Measurements from ENCODE around the gene CPSF2.

The CPSF2 gene

GRCh38 chr14:92106143-92106926 lies 15.4 kb upstream of the CPSF2 start, which contains the start of gene ATXN3:
TSS of gene ATXN3 (minus strand) at chr14:92106582. CDS start at chr14:92106552, 30 bp downstream.
- H3K79me2 ChIP-seq (ENCODE audit: insufficient read depth, low read depth): peaks cover 24% of the 10 kb centered on the region; the same call in 1 of the 2 replicates
- TF ChIP-seq CTCF (conservative IDR thresholded peaks at IDR 0.05; ENCODE audit: low read depth, low read length): peak; percentile 49; the same call in 1 of the 2 replicates
- peak within 1 kb of the TSS; percentile 75 for H2AFZ ChIP-seq (ENCODE audit: low read depth)
- peak within 1 kb of the TSS; percentile 57 for H3K4me2 ChIP-seq
- H4K20me1 ChIP-seq (ENCODE audit: insufficient read depth): no peaks in the 10 kb centered on the region
- H3K27me3 ChIP-seq (ENCODE audit: insufficient read depth, low read depth): no peaks in the 10 kb centered on the region
- H3K36me3 ChIP-seq (ENCODE audit: insufficient read depth): no peaks in the 10 kb centered on the region
- peaks cover 2% of the 10 kb centered on the region for H3K4me1 ChIP-seq (ENCODE audit: low read depth, poor library complexity, severe bottlenecking)
- H3K27ac ChIP-seq: peak within 1 kb of the TSS; percentile 24; the same call in 1 of the 2 replicates
- H3K4me3 ChIP-seq (IDR thresholded peaks at IDR 0.05; ENCODE audit: insufficient read depth, low read depth, low read length): no peak within 1 kb of the TSS
- peak within 1 kb of the TSS; percentile 30; the same call in 1 of the 2 replicates for H3K9ac ChIP-seq

GRCh38 chr14:92108345-92109254 lies 13.2 kb upstream of the CPSF2 start:
- no peak overlapping the region for H3K4me3 ChIP-seq (IDR thresholded peaks at IDR 0.05; ENCODE audit: insufficient read depth, low read depth, low read length)
- H3K27me3 ChIP-seq (ENCODE audit: insufficient read depth, low read depth): no peaks in the 10 kb centered on the region
- no peak overlapping the region for H3K27ac ChIP-seq
- no peak overlapping the region for H3K9ac ChIP-seq
- no peaks in the 10 kb centered on the region for H4K20me1 ChIP-seq (ENCODE audit: insufficient read depth)
- no peak overlapping the region for H3K4me2 ChIP-seq
- peaks cover 2% of the 10 kb centered on the region for H3K4me1 ChIP-seq (ENCODE audit: low read depth, poor library complexity, severe bottlenecking)
- no peaks in the 10 kb centered on the region for H3K36me3 ChIP-seq (ENCODE audit: insufficient read depth)
- no peak overlapping the region for H2AFZ ChIP-seq (ENCODE audit: low read depth)
- TF ChIP-seq CTCF (conservative IDR thresholded peaks at IDR 0.05; ENCODE audit: low read depth, low read length): no peak
- H3K79me2 ChIP-seq (ENCODE audit: insufficient read depth, low read depth): peaks cover 15% of the 10 kb centered on the region; the same call in 1 of the 2 replicates

- no peak overlapping the region for H3K27ac ChIP-seq
- H3K9ac ChIP-seq: no peak overlapping the region
- H3K36me3 ChIP-seq (ENCODE audit: insufficient read depth): no peaks in the 10 kb centered on the region
- H3K4me2 ChIP-seq: no peak overlapping the region
- H4K20me1 ChIP-seq (ENCODE audit: insufficient read depth): no peaks in the 10 kb centered on the region
- peaks cover 6% of the 10 kb centered on the region; the same call in 1 of the 2 replicates for H3K79me2 ChIP-seq (ENCODE audit: insufficient read depth, low read depth)
- no peak overlapping the region for H2AFZ ChIP-seq (ENCODE audit: low read depth)
- peaks cover 2% of the 10 kb centered on the region for H3K4me1 ChIP-seq (ENCODE audit: low read depth, poor library complexity, severe bottlenecking)
- TF ChIP-seq CTCF (conservative IDR thresholded peaks at IDR 0.05; ENCODE audit: low read depth, low read length): no peak
- no peak overlapping the region for H3K4me3 ChIP-seq (IDR thresholded peaks at IDR 0.05; ENCODE audit: insufficient read depth, low read depth, low read length)
- no peaks in the 10 kb centered on the region for H3K27me3 ChIP-seq (ENCODE audit: insufficient read depth, low read depth)
Measured at GRCh38 chr14:92109490-92109889, 12.3 kb upstream of the CPSF2 start.

- Histone ChIP-seq H3K79me2 (ENCODE audit: insufficient read depth, low read depth) (peaks cover 14% of the 10 kb centered on the region; the same call in 1 of the 2 replicates), H3K4me3 (IDR thresholded peaks at IDR 0.05; ENCODE audit: insufficient read depth, low read depth, low read length) (no peak overlapping the region), H2AFZ (ENCODE audit: low read depth) (peak overlapping the region; percentile 73; the same call in 1 of the 2 replicates)
Measured at GRCh38 chr14:92121207-92121669, 531 bp upstream of the CPSF2 start.

More at GRCh38 chr14:92121207-92121669, 531 bp upstream of the CPSF2 start:
- H3K27ac ChIP-seq: peak overlapping the region; percentile 89
- H4K20me1 ChIP-seq (ENCODE audit: insufficient read depth): no peaks in the 10 kb centered on the region
- peak overlapping the region; percentile 42; the same call in 1 of the 2 replicates for H3K4me2 ChIP-seq
- peaks cover 32% of the 10 kb centered on the region for H3K4me1 ChIP-seq (ENCODE audit: low read depth, poor library complexity, severe bottlenecking)
- peak overlapping the region; percentile 100 for H3K9ac ChIP-seq
- no peaks in the 10 kb centered on the region for H3K36me3 ChIP-seq (ENCODE audit: insufficient read depth)
- TF ChIP-seq CTCF (conservative IDR thresholded peaks at IDR 0.05; ENCODE audit: low read depth, low read length): no peak
- H3K27me3 ChIP-seq (ENCODE audit: insufficient read depth, low read depth): no peaks in the 10 kb centered on the region
